OCI-LY1 (cell line): ENCODE measurements around the gene RIOK1.

Experiments
- H2AFZ ChIP-seq: fragments of 200-600 bp; sonication (generic), shearing (Covaris generic); 2 replicates; pipeline ENCODE4 v1.6.0; 2014; ENCODE audit warnings: antibody characterized with exemption, mild to moderate bottlenecking, low read length
- H3F3A ChIP-seq: fragments of 200-600 bp; sonication (generic), shearing (Covaris generic); 2 replicates; pipeline ENCODE4 v1.6.0; 2014; ENCODE audit warnings: mild to moderate bottlenecking, antibody characterized with exemption, low read length, moderate library complexity; ENCODE audit not compliant: insufficient read depth
- H3K27ac ChIP-seq: fragments of 200-600 bp; sonication (generic); 2 replicates; pipeline ENCODE4 v1.5.1; 2014; ENCODE audit warnings: low read length, mixed run types, mild to moderate bottlenecking, low read depth; ENCODE audit not compliant: poor library complexity, severe bottlenecking
- H3K27me3 ChIP-seq: fragments of 200-600 bp; sonication (generic); 2 replicates; pipeline ENCODE4 v1.6.0; 2014; ENCODE audit warnings: antibody characterized with exemption, mild to moderate bottlenecking, low read length, moderate library complexity; ENCODE audit not compliant: insufficient read depth
- H3K36me3 ChIP-seq: fragments of 200-600 bp; sonication (generic); 2 replicates; pipeline ENCODE4 v1.6.1; 2014; ENCODE audit warnings: mild to moderate bottlenecking, antibody characterized with exemption, low read length, moderate library complexity, mixed read lengths; ENCODE audit not compliant: insufficient read depth
- H3K4me1 ChIP-seq: fragments of 200-600 bp; sonication (generic); 2 replicates; pipeline ENCODE4 v1.5.1; 2014; ENCODE audit warnings: mild to moderate bottlenecking, low read length, moderate library complexity; ENCODE audit not compliant: insufficient read depth, severe bottlenecking
- H3K4me2 ChIP-seq: fragments of 200-600 bp; sonication (generic), shearing (Covaris generic); 2 replicates; pipeline ENCODE4 v1.6.1; 2014; ENCODE audit warnings: low read length
- H3K4me3 ChIP-seq: fragments of 200-600 bp; sonication (generic); 2 replicates; pipeline ENCODE4 v1.5.1; 2014; ENCODE audit warnings: low read length, low read depth, mild to moderate bottlenecking, mixed read lengths; ENCODE audit not compliant: poor library complexity, severe bottlenecking
- H3K79me2 ChIP-seq: fragments of 200-600 bp; shearing (Covaris generic); 2 replicates; pipeline ENCODE4 v1.6.1; 2016; ENCODE audit warnings: mixed run types, low read length, mixed read lengths; ENCODE audit not compliant: insufficient read depth
- H3K9ac ChIP-seq: fragments of 200-600 bp; sonication (generic), shearing (Covaris generic); 2 replicates; pipeline ENCODE4 v1.6.1; 2014; ENCODE audit warnings: mild to moderate bottlenecking, low read length, mixed read lengths
- H3K9me2 ChIP-seq: fragments of 200-600 bp; sonication (generic), shearing (Covaris generic); 2 replicates; pipeline ENCODE4 v1.6.1; 2014; ENCODE audit warnings: low read depth, mild to moderate bottlenecking, low read length, mixed read lengths
- H3K9me3 ChIP-seq: fragments of 200-600 bp; shearing (Covaris generic); 2 replicates; pipeline ENCODE4 v1.6.1; 2014; ENCODE audit warnings: low read length, mixed read lengths
- H4K20me1 ChIP-seq: fragments of 200-600 bp; sonication (generic), shearing (Covaris generic); 2 replicates; pipeline ENCODE4 v1.6.0; 2016; ENCODE audit warnings: mild to moderate bottlenecking, low read length; ENCODE audit not compliant: insufficient read depth
- CTCF ChIP-seq: fragments of 200-600 bp; sonication (generic), shearing (Covaris generic); IDR thresholded peaks from 2 replicates; pipeline ENCODE4 v1.5.1; 2017; ENCODE audit warnings: mild to moderate bottlenecking, antibody characterized with exemption, low read length, moderate library complexity, mixed read lengths
- EZH2 ChIP-seq: fragments of 200-600 bp; sonication (generic), shearing (Covaris generic); IDR thresholded peaks from 2 replicates; pipeline ENCODE4 v1.8.0; 2017; ENCODE audit warnings: borderline replicate concordance, mixed run types, mild to moderate bottlenecking, antibody characterized with exemption, low read length, moderate library complexity, mixed read lengths

The RIOK1 gene

GRCh38 chr6:7449018-7449417 is 59.4 kb downstream of the RIOK1 start:
- H3K36me3 ChIP-seq = no peaks in the 10 kb centered on the region
- H2AFZ ChIP-seq = no peak overlapping the region
- no peak overlapping the region for H3K4me2 ChIP-seq
- H3K4me1 ChIP-seq = no peaks in the 10 kb centered on the region
- no peaks in the 10 kb centered on the region for H3K9me3 ChIP-seq
- H3K27ac ChIP-seq = no peak overlapping the region
- no peak overlapping the region for H3K4me3 ChIP-seq
- no peaks in the 10 kb centered on the region for H3K9me2 ChIP-seq
- H3F3A ChIP-seq = no peaks in the 10 kb centered on the region
- no peaks in the 10 kb centered on the region; the same call in 1 of the 2 replicates for H3K27me3 ChIP-seq
- no peaks in the 10 kb centered on the region for H3K79me2 ChIP-seq
- no peak overlapping the region for H3K9ac ChIP-seq
- H4K20me1 ChIP-seq = no peaks in the 10 kb centered on the region
- TF ChIP-seq EZH2 (no peak), CTCF (no peak)

- Histone ChIP-seq H3K27ac (no peak overlapping the region), H3K36me3 (no peaks in the 10 kb centered on the region), H2AFZ (no peak overlapping the region), H3K9ac (no peak overlapping the region), H3K4me2 (no peak overlapping the region), H4K20me1 (no peaks in the 10 kb centered on the region), H3F3A (no peaks in the 10 kb centered on the region), H3K4me1 (no peaks in the 10 kb centered on the region), H3K27me3 (no peaks in the 10 kb centered on the region), H3K9me3 (no peaks in the 10 kb centered on the region), H3K79me2 (no peaks in the 10 kb centered on the region), H3K9me2 (no peaks in the 10 kb centered on the region), H3K4me3 (no peak overlapping the region)
- TF ChIP-seq EZH2 (no peak), CTCF (no peak)
These were observed 61.7 kb downstream of the RIOK1 start for GRCh38 chr6:7451326-7451725.

- Histone ChIP-seq H3K4me1 (no peaks in the 10 kb centered on the region), H3K9ac (no peak overlapping the region), H3K27me3 (no peaks in the 10 kb centered on the region)
These were observed 63.3 kb downstream of the RIOK1 start for GRCh38 chr6:7452898-7453297.

More at GRCh38 chr6:7452898-7453297, 63.3 kb downstream of the RIOK1 start:
- Histone ChIP-seq H3K27ac (no peak overlapping the region), H3K4me3 (no peak overlapping the region), H3K9me2 (no peaks in the 10 kb centered on the region), H3K79me2 (no peaks in the 10 kb centered on the region), H2AFZ (no peak overlapping the region), H3K36me3 (no peaks in the 10 kb centered on the region), H4K20me1 (no peaks in the 10 kb centered on the region), H3K9me3 (no peaks in the 10 kb centered on the region), H3K4me2 (no peak overlapping the region), H3F3A (no peaks in the 10 kb centered on the region)
- no peak for TF ChIP-seq EZH2
- no peak for TF ChIP-seq CTCF
